Prostate gland (tissue), 2 donors: ENCODE measurements around the gene TSSK3. TPM values are rescaled to one million over a fixed set of nuclear protein-coding genes. Genes with fewer than 3 reads are reported as not detected.
A peak's percentile ranks its signal among the peaks of the same experiment; 100 is the strongest.

Experiments
- DNase-seq: peaks from one replicate; pipeline ENCODE4 v3.0.0-alpha.2; 2019; ENCODE audit warnings: low spot score
- H3K27ac ChIP-seq, 2 donors: fragments of 200-600 bp; sonication (generic); 2 replicates each; pipeline ENCODE4 v1.5.1; 2017 to 2019
- H3K27me3 ChIP-seq: fragments of 200-600 bp; sonication (generic); replicated peaks from 2 replicates; pipeline ENCODE4 v1.5.1; 2019; ENCODE audit not compliant: insufficient read depth
- H3K36me3 ChIP-seq, 2 donors: fragments of 200-600 bp; sonication (generic); 1 replicate in 1 of 2; 2 replicates in 1 of 2; pipeline versions ENCODE4 v1.5.1 to v1.8.1; 2017 to 2019
- H3K4me1 ChIP-seq: fragments of 200-600 bp; sonication (generic); replicated peaks from 2 replicates; pipeline ENCODE4 v1.5.1; 2019
- H3K4me3 ChIP-seq, 2 donors: fragments of 200-600 bp; sonication (generic); 2 replicates each; pipeline ENCODE4 v1.5.1; 2017 to 2019
- H3K9me3 ChIP-seq: fragments of 200-600 bp; sonication (generic); 2 replicates; pipeline ENCODE4 v1.5.1; 2017
- POLR2A ChIP-seq: fragments of 450-650 bp; IDR thresholded peaks from one replicate; pipeline ENCODE4 v1.6.1; 2016; ENCODE audit warnings: antibody characterized with exemption, mild to moderate bottlenecking
- POLR2AphosphoS5 ChIP-seq: sonication (generic); formaldehyde crosslinking; IDR thresholded peaks from one replicate; pipeline ENCODE4 v1.6.1; 2017; ENCODE audit warnings: antibody characterized with exemption
- WGBS: methylation state at CpG from one replicate; pipeline ENCODE4 v1.1.5; 2018; 5-methylcytosine and 5-hydroxymethylcytosine counted together
- intact Hi-C: fragments of 100-400 bp; cut with DNase I; formaldehyde crosslinking; loops from one replicate; pipeline ENCODE4 v1.14.2; 2022
- total RNA-seq, 2 donors: library from RNA; depleted of rRNA; stranded (reverse); fragments of >200 nt; gene quantifications; one replicate each; pipeline ENCODE4 v1.1.0, GENCODE V29; 2016
- TF ChIP-seq, protein P1 (sequence below), 4 experiments: fragments of 200-600 bp in 2 of 4; fragments of 450-650 bp in 2 of 4; sonication (generic) in 2 of 4; IDR thresholded peaks; 1 replicate in 3 of 4; 2 replicates in 1 of 4; pipeline ENCODE4 v1.5.1; 2016 to 2019; ENCODE audit warnings: antibody characterized with exemption in 4 of 4, mild to moderate bottlenecking in 2 of 4, moderate library complexity in 2 of 4

The TSSK3 gene
- total RNA-seq, 2 donors from 2014 or later = 7.0 TPM; not detected in 1

DNA sequence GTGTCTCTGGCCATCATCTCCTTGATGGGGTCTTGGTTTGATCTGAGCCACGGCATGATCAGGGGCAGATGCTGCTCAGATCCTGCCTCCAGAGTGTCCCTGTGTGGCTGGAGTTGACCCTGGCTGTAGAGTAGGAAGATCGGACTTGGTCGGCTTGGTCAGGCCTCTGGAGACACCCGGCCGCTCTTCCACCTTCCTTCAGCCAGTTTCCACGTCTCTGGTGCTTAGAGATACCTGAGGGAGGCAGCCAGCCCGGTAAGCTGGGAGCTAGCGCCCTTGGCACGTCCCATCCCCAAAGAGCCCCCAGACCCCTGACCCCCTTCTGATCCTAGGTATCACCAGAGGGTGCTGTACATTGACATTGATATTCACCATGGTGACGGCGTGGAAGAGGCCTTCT lies 35.1 kb upstream of the TSSK3 start:
- DNase-seq = no peak
- TF ChIP-seq, protein P1, sequence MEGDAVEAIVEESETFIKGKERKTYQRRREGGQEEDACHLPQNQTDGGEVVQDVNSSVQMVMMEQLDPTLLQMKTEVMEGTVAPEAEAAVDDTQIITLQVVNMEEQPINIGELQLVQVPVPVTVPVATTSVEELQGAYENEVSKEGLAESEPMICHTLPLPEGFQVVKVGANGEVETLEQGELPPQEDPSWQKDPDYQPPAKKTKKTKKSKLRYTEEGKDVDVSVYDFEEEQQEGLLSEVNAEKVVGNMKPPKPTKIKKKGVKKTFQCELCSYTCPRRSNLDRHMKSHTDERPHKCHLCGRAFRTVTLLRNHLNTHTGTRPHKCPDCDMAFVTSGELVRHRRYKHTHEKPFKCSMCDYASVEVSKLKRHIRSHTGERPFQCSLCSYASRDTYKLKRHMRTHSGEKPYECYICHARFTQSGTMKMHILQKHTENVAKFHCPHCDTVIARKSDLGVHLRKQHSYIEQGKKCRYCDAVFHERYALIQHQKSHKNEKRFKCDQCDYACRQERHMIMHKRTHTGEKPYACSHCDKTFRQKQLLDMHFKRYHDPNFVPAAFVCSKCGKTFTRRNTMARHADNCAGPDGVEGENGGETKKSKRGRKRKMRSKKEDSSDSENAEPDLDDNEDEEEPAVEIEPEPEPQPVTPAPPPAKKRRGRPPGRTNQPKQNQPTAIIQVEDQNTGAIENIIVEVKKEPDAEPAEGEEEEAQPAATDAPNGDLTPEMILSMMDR (IDR thresholded peaks at IDR 0.05) = no peak
- TF ChIP-seq POLR2A (no peak), POLR2AphosphoS5 (no peak)
- Histone ChIP-seq H3K4me3 (no peak overlapping the region), H3K4me1 (peaks cover 5% of the 10 kb centered on the region), H3K36me3 (peaks cover 9 to 15% of the 10 kb centered on the region in 2 donors), H3K27ac (no peak overlapping the region), H3K27me3 (no peaks in the 10 kb centered on the region), H3K9me3 (no peaks in the 10 kb centered on the region)
- intact Hi-C loops = no loop called here
- 94% methylated on average over 11 of the region's 11 CpGs for WGBS

DNA sequence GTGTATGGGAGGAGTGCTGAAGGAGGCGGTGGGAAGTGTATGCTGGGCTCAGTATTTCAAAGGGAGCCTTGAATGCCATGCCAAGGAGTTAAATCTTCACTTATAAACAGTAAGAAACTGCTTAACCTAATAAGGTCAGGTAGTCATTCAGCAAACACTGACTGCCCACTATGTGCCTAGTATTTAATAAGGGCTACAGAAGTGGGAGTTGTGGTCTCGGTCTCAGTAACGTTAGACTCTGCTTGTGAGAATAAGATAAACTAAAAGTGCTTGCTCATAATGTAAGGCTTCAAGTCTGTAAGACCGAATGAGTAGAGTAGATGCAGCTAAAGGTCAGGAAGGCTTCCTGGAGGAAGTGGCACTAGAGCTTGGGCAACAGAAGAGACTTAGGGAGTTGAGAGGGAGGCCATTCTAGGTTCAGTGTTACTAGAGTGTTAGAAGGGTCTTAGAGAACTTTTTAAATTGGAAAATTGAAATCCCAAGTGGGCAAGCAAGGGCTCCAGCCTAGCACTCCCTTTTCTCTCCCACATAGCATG lies 32.3 kb upstream of the TSSK3 start:
- intact Hi-C loops = no loop called here
- H3K4me1 ChIP-seq = peaks cover 6% of the 10 kb centered on the region
- no peaks in the 10 kb centered on the region for H3K27me3 ChIP-seq
- DNase-seq = no peak
- WGBS = 94% methylated on average over 4 of the region's 4 CpGs
- H3K4me3 ChIP-seq = no peak overlapping the region
- H3K27ac ChIP-seq = no peak overlapping the region
- H3K36me3 ChIP-seq = peaks cover 9 to 20% of the 10 kb centered on the region in 2 donors
- TF ChIP-seq, protein P1 (IDR thresholded peaks at IDR 0.05) = no peak
- TF ChIP-seq POLR2A (no peak), POLR2AphosphoS5 (no peak)
- H3K9me3 ChIP-seq = no peaks in the 10 kb centered on the region

DNA sequence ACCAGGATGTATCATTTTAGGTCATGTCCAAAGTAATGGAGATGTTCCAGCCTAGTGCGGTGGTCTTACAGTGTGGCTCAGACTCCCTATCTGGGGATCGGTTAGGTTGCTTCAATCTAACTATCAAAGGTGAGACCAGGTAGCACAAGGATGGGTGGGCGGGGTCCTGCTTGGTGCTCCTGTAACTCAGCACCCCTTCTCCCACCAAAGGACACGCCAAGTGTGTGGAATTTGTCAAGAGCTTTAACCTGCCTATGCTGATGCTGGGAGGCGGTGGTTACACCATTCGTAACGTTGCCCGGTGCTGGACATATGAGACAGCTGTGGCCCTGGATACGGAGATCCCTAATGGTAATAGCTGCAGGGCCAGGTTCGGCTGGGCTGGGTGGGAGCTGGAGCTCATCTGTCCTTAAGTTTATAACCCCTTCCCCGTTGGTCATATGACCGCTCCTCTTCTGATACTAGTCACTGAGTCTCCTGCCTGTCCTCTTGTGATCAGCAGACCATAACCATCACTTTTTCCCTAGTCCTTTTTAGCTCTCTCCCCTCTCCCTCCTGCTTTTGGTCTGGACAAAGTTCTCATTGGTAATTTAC lies 31.7 kb upstream of the TSSK3 start:
- DNase-seq = no peak
- H3K27ac ChIP-seq = no peak overlapping the region
- peaks cover 6% of the 10 kb centered on the region for H3K4me1 ChIP-seq
- whole genome bisulfite sequencing = 86% methylated on average over 12 of the region's 12 CpGs
- H3K9me3 ChIP-seq = no peaks in the 10 kb centered on the region
- no peaks in the 10 kb centered on the region for H3K27me3 ChIP-seq
- intact Hi-C loops = no loop called here
- TF ChIP-seq POLR2A (no peak), POLR2AphosphoS5 (no peak)
- TF ChIP-seq, protein P1 (IDR thresholded peaks at IDR 0.05) = no peak
- H3K36me3 ChIP-seq = peaks cover 9 to 20% of the 10 kb centered on the region in 2 donors
- H3K4me3 ChIP-seq = no peak overlapping the region

DNA sequence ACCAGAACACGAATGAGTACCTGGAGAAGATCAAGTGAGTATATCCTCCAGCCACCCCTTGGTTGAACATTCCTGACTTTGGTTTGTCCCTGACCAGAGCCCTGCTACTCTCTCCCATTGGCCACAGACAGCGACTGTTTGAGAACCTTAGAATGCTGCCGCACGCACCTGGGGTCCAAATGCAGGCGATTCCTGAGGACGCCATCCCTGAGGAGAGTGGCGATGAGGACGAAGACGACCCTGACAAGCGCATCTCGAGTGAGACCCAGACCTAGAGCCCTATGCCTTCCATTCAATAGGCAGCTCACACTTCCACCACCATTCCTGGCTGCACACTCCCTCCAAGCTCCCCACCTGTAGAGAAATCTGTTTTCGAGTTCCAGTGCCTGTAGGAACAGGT lies 30.8 kb upstream of the TSSK3 start:
- peaks cover 9 to 20% of the 10 kb centered on the region in 2 donors for H3K36me3 ChIP-seq
- no peaks in the 10 kb centered on the region for H3K9me3 ChIP-seq
- WGBS = 86% methylated on average over 12 of the region's 12 CpGs
- TF ChIP-seq, protein P1 (IDR thresholded peaks at IDR 0.05) = no peak
- TF ChIP-seq POLR2AphosphoS5 (no peak), POLR2A (no peak)
- intact Hi-C loops = no loop called here
- H3K27ac ChIP-seq = peak overlapping the region; percentile 58 to 63
- no peak for DNase-seq
- no peaks in the 10 kb centered on the region for H3K27me3 ChIP-seq
- H3K4me1 ChIP-seq = peaks cover 6% of the 10 kb centered on the region
- no peak overlapping the region for H3K4me3 ChIP-seq
